NCI-H69 (cell line): ENCODE data around the gene ZNF670.
"Not testable (repeated sequence)": the region's sequence is repeated elsewhere in the genome, so short reads cannot be mapped to it uniquely, and the experiment has no call there.

ENCODE experiments used
- DNase-seq: peaks from one replicate; lab custom pipeline; 2025; lab: John Stamatoyannopoulos, UW

ZNF670 gene

DNA sequence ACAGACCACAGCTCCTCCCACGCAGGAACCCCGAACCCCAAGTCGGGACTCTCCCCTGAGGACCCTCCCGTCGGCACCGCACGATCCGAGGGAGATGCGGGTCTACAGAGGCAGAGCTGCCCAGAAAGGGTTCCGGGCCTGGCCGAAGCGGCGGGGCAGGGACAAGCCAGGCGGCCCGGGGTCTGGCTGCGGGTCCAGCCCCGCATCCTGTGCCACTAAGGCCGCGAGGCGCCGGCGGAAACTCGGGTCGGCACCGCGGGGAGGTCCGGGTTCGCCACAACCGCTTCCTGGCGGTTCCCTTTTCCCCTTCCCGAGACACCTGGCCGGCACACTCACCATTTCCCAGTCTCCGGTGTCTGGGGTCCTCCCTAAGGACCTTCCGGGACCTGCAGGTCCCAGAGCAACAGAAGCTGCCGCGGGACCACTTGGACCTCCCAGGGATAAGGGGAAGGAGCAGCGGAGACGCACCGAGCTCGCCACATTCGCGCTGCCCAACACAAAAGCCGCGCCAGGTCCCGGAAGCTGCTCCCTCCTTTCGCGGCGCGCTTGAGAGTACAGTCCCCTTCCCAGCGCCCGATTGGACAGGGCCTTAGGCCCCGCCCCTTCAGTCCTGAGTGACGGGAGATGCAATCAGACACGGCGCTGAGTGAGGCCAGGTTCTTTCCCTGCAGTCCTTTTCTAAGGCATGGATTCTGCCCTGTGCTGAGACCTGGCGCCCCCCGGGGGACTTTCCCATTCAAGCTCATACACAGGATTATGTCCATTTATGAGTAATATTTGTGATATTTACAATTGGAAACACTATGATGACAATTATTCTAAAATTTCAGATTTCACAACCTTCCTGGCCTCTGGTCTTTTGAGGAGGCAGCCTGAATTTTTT lies at the start of gene ZNF670:
TSS of gene ZNF670 (minus strand) at position 554 of the 883 bp plus-strand sequence. CDS start at position 339, 215 bp downstream.
- peak; percentile 99 for DNase-seq

DNA sequence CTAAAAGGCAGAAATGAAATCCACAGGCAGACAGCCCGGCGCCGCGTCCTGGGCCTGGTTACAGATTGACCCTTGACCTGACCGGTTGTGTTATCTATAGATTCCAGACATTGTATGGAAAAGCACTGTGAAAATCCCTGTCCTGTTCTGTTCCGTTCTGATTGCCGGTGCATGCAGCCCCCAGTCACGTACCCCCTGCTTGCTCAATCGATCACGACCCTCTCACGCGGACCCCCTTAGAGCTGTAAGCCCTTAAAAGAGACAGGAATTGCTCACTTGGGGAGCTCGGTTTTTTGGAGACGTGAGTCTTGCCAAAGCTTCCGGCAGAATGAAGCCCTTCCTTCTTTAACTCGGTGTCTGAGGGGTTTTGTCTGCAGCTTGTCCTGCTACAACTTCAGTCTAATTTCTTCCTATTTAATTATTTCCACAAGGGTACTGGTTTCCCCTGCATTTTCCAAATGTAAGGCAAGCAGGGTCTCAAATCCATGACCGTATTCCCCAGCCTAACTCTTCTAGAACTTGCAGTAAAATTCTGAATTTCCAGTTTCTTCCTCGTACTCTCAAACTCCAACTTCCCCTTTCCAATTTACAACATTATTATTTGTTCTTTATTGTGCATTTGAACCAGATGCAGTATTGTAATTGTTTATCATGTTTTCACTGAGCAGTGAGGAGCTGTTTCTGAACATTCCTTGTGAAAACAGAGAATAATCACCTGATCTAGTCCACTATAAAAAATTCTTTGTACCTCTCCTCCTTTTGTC lies 49.1 kb upstream of the ZNF670 start:
- DNase-seq: not testable (repeated sequence)

DNA sequence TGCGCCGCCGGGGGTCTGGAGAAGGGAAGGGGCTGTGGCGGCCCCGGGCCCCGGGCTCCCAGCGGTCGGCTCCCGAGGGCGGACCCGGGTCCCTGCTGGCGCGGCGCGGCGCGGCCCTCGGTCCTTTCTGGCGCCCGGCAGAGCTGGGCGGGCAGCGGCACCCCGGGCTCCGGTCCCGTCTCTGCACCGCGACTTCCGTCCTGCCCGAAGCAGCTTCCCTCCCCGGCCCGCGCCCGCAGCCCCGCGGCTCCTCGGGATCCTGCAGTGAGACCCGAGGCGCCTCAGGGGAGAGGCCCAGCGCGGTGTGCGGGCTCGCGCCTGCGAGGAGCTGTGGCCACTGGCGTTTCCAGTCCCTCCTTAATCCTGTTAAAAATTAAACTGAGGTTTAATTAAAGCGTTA lies 48.0 kb upstream of the ZNF670 start:
- not testable (repeated sequence) for DNase-seq

DNA sequence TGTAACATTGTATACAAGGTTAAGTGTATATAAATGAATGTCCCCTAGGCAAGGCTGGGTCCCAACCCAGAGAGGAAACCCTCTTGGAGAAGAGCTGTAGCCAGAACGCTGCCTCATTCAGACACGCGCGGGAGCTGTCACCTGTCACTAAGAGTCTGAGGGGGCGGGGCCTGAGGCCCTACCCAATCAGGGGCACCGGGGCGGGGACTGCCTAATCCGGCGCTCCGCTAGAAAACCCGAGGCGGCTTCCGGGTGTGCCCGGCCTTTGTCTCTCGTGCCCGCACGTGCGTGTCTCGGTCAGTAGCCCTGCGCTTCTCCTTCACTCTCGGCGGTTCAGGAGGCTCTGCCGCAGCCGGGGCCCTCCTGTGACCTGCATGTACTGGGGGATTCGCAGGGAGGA lies 47.6 kb upstream of the ZNF670 start:
- not testable (repeated sequence) for DNase-seq

DNA sequence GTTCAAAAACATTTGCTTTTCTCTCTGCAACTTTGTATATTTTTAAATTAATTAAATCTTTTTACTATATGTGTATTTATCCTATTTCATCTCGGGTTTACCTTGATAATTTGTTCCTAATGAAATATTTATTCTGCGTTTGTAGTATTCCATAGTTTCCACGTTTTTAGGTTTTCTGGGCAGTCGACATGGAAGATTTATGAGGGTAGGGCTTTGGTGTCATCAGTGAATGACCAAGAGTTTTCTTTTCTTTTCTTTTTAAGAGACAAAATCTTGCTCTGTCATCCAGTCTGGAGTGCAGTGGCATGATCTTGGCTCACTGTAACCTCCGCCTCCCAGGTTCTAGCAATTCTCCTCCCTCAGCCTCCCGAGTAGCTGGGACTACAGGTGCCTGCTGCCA lies 42.8 kb upstream of the ZNF670 start:
- DNase-seq: no peak

DNA sequence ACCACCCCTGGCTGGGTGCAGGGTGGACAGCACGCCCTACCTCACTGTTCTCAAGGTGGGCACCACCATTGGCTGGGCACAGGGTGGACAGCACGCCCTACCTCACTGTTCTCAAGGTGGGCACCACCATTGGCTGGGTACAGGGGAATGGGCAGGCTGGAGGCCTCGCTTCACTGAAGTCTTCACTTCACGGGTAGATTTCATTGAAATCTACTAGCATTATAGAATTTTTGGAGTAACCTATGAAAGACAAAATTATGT lies 41.7 kb upstream of the ZNF670 start:
- not testable (repeated sequence) for DNase-seq

DNA sequence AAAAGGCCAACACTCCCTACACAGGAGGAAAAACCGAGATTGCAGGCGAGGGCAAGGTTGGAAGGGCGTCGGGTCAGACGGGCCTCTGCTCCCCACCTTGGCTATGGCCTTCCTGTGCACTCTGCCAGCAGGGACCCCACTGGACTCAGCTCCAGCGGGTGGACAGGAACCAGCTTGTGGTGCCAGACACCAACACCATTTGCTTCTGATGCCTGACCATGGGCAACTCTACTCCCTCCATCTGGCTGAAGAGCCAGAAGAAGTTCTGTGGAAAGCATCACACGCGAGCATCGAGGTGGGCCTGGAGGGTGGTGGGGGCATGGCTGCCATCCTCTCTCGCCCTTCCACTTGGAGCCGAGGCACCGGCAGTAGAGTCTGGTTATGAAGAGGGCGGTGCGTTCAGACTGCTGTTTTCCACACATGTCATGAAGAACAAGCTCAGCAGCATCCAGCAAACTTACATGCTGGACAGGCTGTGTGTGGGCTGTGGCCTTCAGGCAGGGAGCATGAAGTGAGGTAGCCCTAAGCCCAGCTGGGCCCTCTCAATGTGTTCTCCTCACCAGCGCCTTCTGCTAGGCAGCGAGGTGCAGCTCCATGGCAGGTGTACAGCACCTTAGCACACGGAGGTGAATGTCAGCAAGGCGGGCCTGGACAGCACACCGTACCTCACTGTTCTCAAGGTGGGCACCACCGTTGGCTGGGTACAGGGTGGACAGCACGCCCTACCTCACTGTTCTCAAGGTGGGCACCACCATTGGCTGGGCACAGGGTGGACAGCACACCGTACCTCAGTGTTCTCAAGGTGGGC lies 41.2 kb upstream of the ZNF670 start:
- DNase-seq: no peak

DNA sequence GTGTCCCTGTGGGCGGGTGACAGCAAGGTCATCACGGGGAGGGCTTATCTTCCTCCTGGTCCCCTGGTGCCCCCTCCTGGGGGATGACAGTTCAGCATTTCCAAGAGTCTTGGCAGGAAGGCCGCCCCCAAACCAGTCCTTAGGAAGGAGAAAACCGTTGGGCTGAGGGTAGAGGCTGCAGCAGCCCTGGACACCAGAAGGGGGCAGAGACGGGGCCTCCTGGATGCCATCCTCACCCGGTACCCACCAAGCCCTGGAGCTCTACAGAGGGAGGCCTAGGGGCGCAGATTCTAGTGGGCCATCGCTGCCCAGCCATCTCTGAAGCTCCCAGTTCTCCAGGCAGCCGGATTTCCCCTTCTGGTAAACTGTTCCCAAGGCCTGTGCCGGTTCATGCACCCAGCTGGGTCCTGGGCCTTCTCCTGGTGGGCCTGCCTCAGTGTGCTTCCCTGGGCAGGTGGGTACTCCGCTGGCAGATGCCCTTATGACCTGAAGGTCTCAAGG lies 40.4 kb upstream of the ZNF670 start:
- DNase-seq: peak; percentile 51

DNA sequence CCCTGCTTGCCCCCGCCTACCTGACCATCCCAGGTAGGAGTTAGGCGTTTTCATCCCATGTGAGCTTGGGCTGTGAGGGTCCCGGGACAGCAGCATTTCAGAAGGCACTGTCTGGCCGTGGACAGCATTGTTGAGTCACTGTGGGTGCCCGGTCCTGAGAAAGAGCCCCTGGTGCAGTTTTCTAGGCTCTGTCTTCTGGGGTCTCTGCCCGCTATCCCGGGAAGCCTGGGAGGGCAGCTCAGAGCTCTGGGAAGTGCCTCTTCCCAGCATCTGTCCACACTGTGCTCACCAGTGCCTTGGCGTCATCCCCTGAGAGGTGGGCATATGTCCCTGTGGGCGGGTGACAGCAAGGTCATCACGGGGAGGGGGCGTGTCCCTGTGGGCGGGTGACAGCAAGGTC lies 36.9 kb upstream of the ZNF670 start:
- no peak for DNase-seq

DNA sequence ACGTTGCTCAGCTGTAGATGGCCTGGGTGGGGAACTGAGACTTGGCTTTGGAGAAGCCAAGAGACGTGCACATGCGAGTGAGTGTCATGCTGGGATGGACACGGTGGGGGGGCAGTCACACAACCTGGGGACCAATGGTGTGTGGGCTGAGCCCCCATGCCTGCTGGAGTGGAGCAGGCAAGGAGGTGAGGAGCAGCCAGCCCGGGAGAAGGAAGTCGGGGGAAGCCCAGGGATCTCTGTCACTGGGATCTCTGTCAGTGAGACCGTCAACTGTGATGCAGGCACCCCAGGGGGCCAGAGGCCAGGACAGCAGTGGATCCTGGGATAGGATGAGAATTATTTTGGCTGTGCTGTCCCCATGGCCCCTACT lies 36.5 kb upstream of the ZNF670 start:
- DNase-seq: no peak

DNA sequence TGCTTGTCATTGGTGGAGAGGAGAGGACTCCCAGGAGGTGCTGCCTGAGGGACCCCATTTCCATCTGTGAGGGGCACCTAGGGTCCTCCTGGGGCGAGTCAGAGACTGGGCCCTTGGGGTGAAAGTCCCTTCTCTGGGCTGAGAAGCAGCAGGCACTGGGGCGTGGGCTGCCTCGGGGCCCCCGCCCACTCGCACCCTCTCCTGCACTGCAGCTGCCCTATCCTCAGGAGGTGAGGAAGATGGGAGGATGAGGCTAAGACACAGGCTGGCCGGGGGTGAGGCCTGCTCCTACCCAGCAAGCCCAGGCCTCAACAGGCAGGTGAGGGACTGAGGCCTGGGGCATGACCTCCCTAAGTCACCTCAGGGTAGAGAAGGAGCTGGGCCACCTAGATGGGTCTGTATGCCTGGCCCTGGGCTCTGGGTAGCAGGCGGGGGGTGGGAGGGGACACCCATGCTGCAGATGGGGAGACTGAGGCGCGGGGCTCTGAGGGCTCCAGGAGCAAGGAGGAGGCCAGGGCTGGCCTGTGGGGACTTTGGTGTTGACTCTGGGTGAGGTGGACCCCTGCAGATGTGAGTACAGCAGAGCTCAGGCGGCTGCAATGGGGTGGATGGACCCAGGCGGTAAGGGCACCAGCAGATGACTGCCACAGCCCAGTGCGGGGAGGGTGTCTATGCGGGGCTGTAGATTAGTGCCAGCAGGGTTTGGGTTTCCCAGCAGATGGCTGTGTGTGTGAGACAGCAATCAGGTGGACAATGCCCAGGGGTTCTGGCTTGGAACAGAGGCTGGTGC lies 35.9 kb upstream of the ZNF670 start:
- peak; percentile 13 for DNase-seq

DNA sequence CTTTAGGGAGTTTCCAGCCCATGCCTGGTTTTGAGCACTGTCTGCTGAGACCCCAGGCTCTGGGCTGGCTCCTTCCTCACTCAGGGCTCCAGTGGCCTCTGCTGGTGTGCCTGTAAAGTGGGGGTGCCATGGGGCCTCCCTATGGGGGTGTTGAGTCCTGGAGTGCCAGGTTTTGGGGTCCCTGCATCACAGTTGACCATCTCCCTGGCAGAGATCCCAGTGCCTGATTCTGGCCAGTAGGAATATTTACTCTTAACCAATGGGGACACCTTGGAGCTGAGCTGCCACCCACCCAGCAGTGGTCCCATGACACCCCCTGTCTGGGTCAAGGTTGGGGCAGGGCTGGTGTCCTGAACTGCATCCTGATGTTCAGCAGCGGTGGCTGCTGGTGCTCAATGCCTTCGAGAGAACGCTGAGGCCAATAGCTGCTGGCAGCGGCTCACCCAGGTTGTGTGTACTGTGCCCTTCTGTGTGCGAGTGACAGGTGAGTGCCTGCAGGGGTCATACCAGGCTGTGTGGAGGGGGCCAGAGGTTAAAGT lies 35.2 kb upstream of the ZNF670 start:
- no peak for DNase-seq

DNA sequence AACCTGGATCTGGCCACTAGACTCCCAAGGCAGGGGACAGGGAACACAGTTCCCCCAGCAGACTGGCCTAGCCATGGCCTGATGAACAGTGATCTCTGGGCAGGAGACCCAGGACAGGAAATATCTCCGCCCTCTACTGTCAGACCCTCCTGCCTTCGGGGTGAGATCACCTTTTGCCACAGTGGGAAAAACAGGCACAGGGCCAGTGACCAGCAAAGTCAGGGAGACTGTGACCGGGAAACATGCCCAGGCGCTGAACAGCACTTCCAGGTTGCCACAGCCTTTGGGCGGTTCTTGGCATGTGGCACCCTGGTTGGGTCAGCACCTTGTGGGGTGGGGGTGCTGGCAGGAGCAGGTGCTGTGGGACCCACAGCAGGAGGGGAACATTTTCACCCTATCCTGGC lies 34.5 kb upstream of the ZNF670 start:
- DNase-seq: no peak

DNA sequence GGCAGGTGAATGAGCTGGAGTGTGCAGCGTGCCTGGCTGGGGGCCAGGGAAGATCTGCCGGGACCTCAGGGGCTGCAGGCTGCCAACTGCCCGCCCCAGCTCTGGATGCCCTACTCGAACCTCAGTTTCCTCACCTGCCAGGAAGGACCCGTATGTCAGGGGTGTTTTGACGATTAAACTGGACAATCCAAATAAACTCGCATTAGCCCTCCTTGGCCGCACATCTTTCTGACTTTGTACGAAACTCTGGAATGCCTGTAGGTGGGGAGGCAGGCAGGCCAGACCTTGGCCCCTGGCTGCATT lies 33.8 kb upstream of the ZNF670 start:
- no peak for DNase-seq

DNA sequence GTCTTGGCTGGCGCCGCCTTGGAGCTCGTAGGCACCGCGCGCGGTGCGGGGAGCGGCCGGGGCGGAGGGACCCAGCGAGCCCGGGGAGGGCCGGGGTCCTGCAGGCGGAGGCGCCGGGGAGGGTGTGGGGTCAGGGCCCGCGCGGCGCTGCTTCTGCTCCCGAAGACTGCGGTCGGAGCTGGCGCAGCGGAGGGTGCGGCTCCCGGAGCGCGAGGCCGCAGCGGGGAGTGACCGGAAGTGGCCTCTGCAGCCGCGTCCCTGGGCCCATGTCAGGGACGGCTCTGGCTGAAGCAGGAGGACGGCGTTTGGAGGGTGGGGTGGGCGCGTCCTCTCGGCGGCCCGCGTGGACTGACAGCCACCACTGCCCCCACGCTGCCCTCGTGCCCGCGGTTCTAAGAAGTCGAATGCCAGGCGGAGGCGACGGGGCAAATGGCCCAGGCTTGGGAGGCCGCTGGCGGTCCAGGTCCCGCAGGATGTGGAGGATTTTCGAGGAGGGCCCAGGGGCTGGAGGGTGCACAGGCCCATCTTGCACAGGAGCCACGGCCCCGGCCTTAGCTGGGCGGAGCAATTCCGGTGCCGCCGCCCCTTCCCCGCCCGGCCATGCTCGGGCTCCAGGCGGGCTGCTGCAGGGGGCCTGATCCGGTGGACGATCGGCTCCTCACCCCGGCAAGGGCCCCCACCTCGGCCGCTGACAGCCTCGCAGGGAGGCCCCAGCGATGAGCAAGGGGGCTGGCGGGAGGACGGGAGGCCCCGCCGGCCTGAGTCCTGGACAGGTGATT lies 33.3 kb upstream of the ZNF670 start:
- DNase-seq: peak; percentile 62

DNA sequence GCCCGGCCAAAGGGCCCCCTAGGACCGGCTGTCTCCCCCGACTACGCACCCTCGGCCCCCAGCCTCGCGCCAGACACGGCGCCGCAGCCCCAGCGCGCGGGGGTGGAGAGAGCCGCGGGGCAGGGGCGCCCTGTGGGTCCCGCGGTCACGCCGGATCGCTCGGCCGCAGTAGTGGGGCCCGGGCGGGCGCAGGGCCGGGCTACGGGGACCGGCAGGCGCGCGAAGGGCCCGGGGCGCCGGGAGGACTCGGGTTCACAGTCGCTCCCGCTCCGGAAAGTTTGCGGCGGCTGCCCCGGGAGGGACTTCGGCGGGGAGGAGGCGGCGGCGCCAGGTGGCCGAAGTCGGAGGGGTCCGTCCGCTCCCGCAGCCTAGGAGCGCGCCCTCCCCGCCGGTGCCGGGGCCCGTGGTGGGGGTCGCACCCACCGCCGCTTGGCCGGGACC lies 32.7 kb upstream of the ZNF670 start:
- peak; percentile 44 for DNase-seq

DNA sequence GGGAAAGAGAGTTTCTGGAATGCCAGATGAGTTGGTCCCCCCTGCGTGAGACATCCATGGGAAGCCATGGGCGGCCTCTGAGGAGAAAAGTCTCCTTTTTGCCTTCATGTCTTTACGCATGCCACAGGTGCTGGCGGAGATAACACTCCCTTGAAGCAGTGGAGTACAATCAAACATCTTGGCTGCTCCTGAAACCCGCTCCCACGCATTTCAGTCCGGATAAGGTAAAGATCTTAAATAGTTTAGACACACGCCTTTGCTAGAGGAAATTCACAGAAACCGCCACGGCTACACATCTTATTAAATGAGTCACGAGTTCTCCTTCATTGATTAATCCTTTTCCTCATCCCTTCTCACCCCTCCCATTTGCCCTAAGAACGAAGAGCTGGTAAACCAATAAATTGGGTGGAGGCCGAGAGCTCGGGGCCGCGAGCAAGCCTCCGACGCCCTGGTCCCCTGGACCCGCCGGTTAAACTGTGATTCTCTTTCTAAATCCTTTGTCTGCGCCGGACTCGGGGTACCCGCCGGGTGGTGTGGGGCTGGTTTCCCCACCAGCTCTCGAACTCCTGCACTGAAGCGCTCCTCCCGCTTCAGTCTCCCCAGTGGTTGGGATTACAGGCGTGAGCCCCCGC lies 32.1 kb upstream of the ZNF670 start:
- no peak for DNase-seq

DNA sequence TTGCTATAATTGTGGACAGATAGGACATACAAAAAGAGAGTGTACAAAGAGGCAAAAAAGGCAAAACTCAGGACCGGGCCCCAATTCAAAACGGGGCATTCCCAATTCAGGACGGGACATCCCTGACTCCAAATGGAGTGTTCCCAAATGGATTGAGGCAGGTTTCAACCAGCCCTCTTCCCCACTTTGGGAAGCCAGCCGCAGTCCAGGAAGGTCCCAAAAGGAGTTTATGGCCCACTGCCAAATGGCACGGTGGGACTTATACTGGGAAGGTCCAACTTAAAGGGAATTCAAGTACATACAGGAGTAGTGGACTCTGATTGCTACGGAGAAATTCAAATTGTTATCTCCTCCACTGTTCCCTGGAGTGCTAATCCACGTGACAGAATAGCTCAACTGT lies 29.1 kb upstream of the ZNF670 start:
- no peak for DNase-seq

DNA sequence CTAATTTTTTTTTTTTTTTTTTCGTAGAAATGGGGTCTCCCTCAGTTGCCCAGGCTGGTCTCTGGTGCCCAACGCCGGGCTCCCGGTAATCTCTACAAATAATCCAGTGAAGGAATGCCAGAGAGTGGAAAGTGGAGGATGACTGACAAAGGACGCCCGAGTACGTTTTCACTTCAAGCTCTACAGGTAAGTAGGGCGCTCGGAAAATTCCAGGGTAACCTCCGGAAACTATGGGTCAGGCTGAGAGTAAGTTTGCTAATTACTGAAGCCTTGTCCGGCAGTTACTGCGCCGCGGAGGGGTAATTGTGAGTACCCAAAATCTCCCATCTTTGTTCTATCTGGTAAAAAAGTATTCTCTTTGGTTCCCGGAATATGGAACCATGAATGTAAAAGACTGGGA lies 27.4 kb upstream of the ZNF670 start:
- no peak for DNase-seq

DNA sequence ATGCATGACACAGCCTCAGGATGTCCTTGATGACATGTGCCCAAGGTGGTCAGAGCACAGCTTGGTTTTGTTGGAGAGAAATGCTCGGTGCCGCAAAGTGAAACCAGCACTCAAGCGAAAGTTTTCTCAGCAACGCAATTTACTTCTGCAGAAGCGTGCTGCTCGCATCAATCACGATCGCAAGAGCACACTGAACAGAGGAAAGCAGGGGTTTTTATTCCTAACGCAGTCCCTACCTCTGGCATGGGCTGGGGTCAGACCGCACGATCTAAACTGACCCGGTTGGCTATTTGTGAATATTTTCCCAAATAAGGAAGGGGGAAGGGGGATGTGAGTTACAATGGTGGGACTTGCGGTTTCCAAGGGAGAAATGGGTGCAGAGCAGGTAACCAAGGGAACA lies 26.4 kb upstream of the ZNF670 start:
- no peak for DNase-seq
